SK-N-SH (cell line): ENCODE data around the gene TJAP1. TPM values are rescaled to one million over a fixed set of nuclear protein-coding genes. Genes with fewer than 3 reads are reported as not detected.

Experiments
- CTCF ChIA-PET: fragments of 300-600, 350-600 bp; formaldehyde crosslinking; extraction: SDS; loops from one replicate; lab custom pipeline; 2021; lab: Yijun Ruan, JAX
- POLR2A ChIA-PET: fragments of 350-600 bp; sonication (Branson Sonifier 250); formaldehyde crosslinking; extraction: SDS; loops from one replicate; lab custom pipeline; 2020; ENCODE audit warnings: antibody characterized with exemption, inconsistent platforms; lab: Yijun Ruan, JAX
- DNase-seq: peaks from one replicate; pipeline ENCODE4 v3.0.0; 2012
- H2AFZ ChIP-seq: fragments of 200-600 bp; sonication (generic); 2 replicates; pipeline ENCODE4 v1.8.1; 2016; ENCODE audit warnings: antibody characterized with exemption, mild to moderate bottlenecking, low read depth
- H3F3A ChIP-seq: fragments of 200-600 bp; sonication (generic); replicated peaks from 2 replicates; pipeline ENCODE3; 2016; ENCODE audit warnings: antibody characterized with exemption, mild to moderate bottlenecking; ENCODE audit not compliant: insufficient read depth
- H3K27ac ChIP-seq, 2 experiments: fragments of 200-500 bp in 1 of 2; fragments of 200-600 bp in 1 of 2; sonication (Bioruptor generic) in 1 of 2; sonication (generic), shearing (Covaris generic) in 1 of 2; 2 replicates each; pipeline versions ENCODE4 v1.5.1 to v1.6.1; 2014 to 2016; ENCODE audit warnings: low read depth in 2 of 2, inconsistent platforms in 1 of 2, low read length in 1 of 2, mild to moderate bottlenecking in 1 of 2, mixed read lengths in 1 of 2
- H3K27me3 ChIP-seq: fragments of 200-600 bp; sonication (generic), shearing (Covaris generic); 2 replicates; pipeline ENCODE4 v1.6.1; 2016; ENCODE audit warnings: mixed run types; ENCODE audit not compliant: insufficient read depth
- H3K36me3 ChIP-seq, 2 experiments: fragments of 200-500 bp in 1 of 2; fragments of 200-600 bp in 1 of 2; sonication (Bioruptor generic) in 1 of 2; sonication (generic) in 1 of 2; replicated peaks in 1 of 2; 2 replicates each; pipeline versions ENCODE3 to v1.5.1; 2014 to 2016; ENCODE audit warnings: low read length in 1 of 2, mild to moderate bottlenecking in 1 of 2; ENCODE audit not compliant: insufficient read depth in 2 of 2, control insufficient read depth in 1 of 2
- H3K4me1 ChIP-seq, 2 experiments: fragments of 200-500 bp in 1 of 2; fragments of 200-600 bp in 1 of 2; sonication (Bioruptor generic) in 1 of 2; sonication (generic), shearing (Covaris generic) in 1 of 2; 2 replicates each; pipeline versions ENCODE4 v1.5.1 to v1.6.1; 2014 to 2016; ENCODE audit warnings: low read depth in 1 of 2, low read length in 1 of 2, mixed run types in 1 of 2; ENCODE audit not compliant: insufficient read depth in 2 of 2, control insufficient read depth in 1 of 2
- H3K4me2 ChIP-seq: fragments of 200-600 bp; sonication (generic), shearing (Covaris generic); 2 replicates; pipeline ENCODE4 v1.6.1; 2017; ENCODE audit warnings: mixed run types
- H3K4me3 ChIP-seq, 2 experiments: fragments of 200-500 bp in 1 of 2; fragments of 200-600 bp in 1 of 2; sonication (Bioruptor generic) in 1 of 2; sonication (generic), shearing (Covaris generic) in 1 of 2; 2 replicates each; pipeline versions ENCODE4 v1.5.1 to v1.8.1; 2014 to 2016; ENCODE audit warnings: low read depth in 2 of 2, inconsistent platforms in 1 of 2, low read length in 1 of 2, mild to moderate bottlenecking in 1 of 2, mixed read lengths in 1 of 2, moderate library complexity in 1 of 2
- H3K79me2 ChIP-seq: fragments of 200-600 bp; sonication (generic); 2 replicates; pipeline ENCODE4 v1.8.1; 2017; ENCODE audit warnings: mild to moderate bottlenecking; ENCODE audit not compliant: insufficient read depth
- H3K9ac ChIP-seq: fragments of 200-600 bp; sonication (generic); 2 replicates; pipeline ENCODE4 v1.6.1; 2017; ENCODE audit warnings: mixed run types
- H3K9me2 ChIP-seq: fragments of 200-600 bp; sonication (generic); 2 replicates; pipeline ENCODE4 v1.6.1; 2017; ENCODE audit warnings: mixed run types
- H3K9me3 ChIP-seq: fragments of 200-600 bp; sonication (generic); 2 replicates; pipeline ENCODE4 v1.6.1; 2017; ENCODE audit warnings: mixed run types, mild to moderate bottlenecking, moderate library complexity
- H4K20me1 ChIP-seq: fragments of 200-600 bp; sonication (generic); 2 replicates; pipeline ENCODE4 v1.6.1; 2017; ENCODE audit warnings: mild to moderate bottlenecking, mixed run types; ENCODE audit not compliant: insufficient read depth
- ELF1 ChIP-seq: IDR thresholded peaks from 2 replicates; pipeline ENCODE4 v1.4.0; 2012
- EP300 ChIP-seq, 2 experiments: IDR thresholded peaks; 2 replicates each; pipeline versions ENCODE4 v1.4.0 to v1.6.1; 2012; ENCODE audit warnings: borderline replicate concordance in 1 of 2, low read depth in 1 of 2, low read length in 1 of 2
- FOXJ3 ChIP-seq: sonication (generic); formaldehyde crosslinking; IDR thresholded peaks from 2 replicates; pipeline ENCODE4 v1.5.1; 2020; ENCODE audit warnings: mild to moderate bottlenecking, missing genetic modification reagents
- FOXM1 ChIP-seq: IDR thresholded peaks from 2 replicates; pipeline ENCODE4 v1.4.0; 2012; ENCODE audit warnings: low read depth, mild to moderate bottlenecking
- GABPA ChIP-seq: IDR thresholded peaks from 2 replicates; pipeline ENCODE4 v1.4.0; 2012; ENCODE audit warnings: low read depth, mild to moderate bottlenecking
- MAX ChIP-seq: IDR thresholded peaks from 2 replicates; pipeline ENCODE4 v1.4.0; 2012; ENCODE audit warnings: low read depth
- MEF2A ChIP-seq: IDR thresholded peaks from 2 replicates; pipeline ENCODE4 v1.4.0; 2012; ENCODE audit warnings: low read depth, borderline replicate concordance
- MXI1 ChIP-seq: IDR thresholded peaks from 2 replicates; pipeline ENCODE4 v1.6.1; 2012; ENCODE audit warnings: mild to moderate bottlenecking, low read depth, low read length, improper control_type of control experiment
- NRF1 ChIP-seq: IDR thresholded peaks from 2 replicates; pipeline ENCODE4 v1.6.1; 2012; ENCODE audit warnings: low read depth, mild to moderate bottlenecking, low read length
- RAD21 ChIP-seq: IDR thresholded peaks from 2 replicates; pipeline ENCODE4 v1.6.1; 2012; ENCODE audit warnings: mild to moderate bottlenecking, low read length
- SIN3A ChIP-seq: IDR thresholded peaks from 2 replicates; pipeline ENCODE4 v1.6.1; 2012; ENCODE audit warnings: low read depth, mild to moderate bottlenecking, low read length, moderate library complexity, borderline replicate concordance
- SMC3 ChIP-seq: IDR thresholded peaks from 2 replicates; pipeline ENCODE4 v1.6.1; 2012; ENCODE audit warnings: low read depth, low read length, improper control_type of control experiment
- TAF1 ChIP-seq: IDR thresholded peaks from 2 replicates; pipeline ENCODE4 v1.6.1; 2012; ENCODE audit warnings: low read depth, mild to moderate bottlenecking, low read length, moderate library complexity, borderline replicate concordance
- TCF12 ChIP-seq: IDR thresholded peaks from 2 replicates; pipeline ENCODE4 v1.4.0; 2012
- WGBS: methylation state at CpG from one replicate; pipeline ENCODE4 v1.1.6; 2017; ENCODE audit warnings: low lambda C conversion rate; 5-methylcytosine and 5-hydroxymethylcytosine counted together
- polyA plus RNA-seq, 3 experiments: library from polyadenylated mRNA; depleted of rRNA; stranded (reverse); fragments of >200 nt; gene quantifications; 2 replicates each; pipeline ENCODE4 v1.2.3, GENCODE V29; 2012
- TF ChIP-seq, protein P1 (sequence below): IDR thresholded peaks from 2 replicates; pipeline ENCODE4 v1.4.0; 2012; ENCODE audit warnings: low read depth, borderline replicate concordance
- TF ChIP-seq, protein P2 (sequence below): fragments of 150-350 bp; IDR thresholded peaks from 2 replicates; pipeline ENCODE4 v1.6.1; 2016; ENCODE audit warnings: mild to moderate bottlenecking, low read depth, low read length

The TJAP1 gene
- polyA plus RNA-seq, 1 of the 3 experiments (the other 2 are of a cell fraction): 39.5 TPM

GRCh38 chr6:43434001-43434840 lies 43.1 kb upstream of the TJAP1 start:
- no peak for DNase-seq
- ChIA-PET CTCF (interaction anchor here (0.7 to 2.6 kb wide), 6 partner anchors 19 to 73 kb away, joined by 3 to 12 read pairs (median 4); partner anchors contain the start of gene DLK2), POLR2A (interaction anchor here (0.9 to 1.3 kb wide), 4 partner anchors 10 to 73 kb away, joined by 3 read pairs; partner anchors contain the start of gene DLK2)
- Histone ChIP-seq H3K27ac (no peak overlapping the region), H2AFZ (no peak overlapping the region), H4K20me1 (no peaks in the 10 kb centered on the region), H3K9me2 (no peaks in the 10 kb centered on the region), H3K4me1 (peaks cover 0 to 14% of the 10 kb centered on the region in 2 experiments; a peak in 1 of 4 replicates), H3K4me2 (no peak overlapping the region), H3F3A (no peaks in the 10 kb centered on the region), H3K79me2 (peaks cover 23% of the 10 kb centered on the region), H3K9me3 (no peaks in the 10 kb centered on the region), H3K4me3 (no peak overlapping the region), H3K27me3 (no peaks in the 10 kb centered on the region), H3K9ac (no peak overlapping the region), H3K36me3 (peaks cover 7 to 32% of the 10 kb centered on the region in 2 experiments)
- TF ChIP-seq FOXM1: no peak
- TF ChIP-seq GABPA: no peak
- TF ChIP-seq MEF2A: no peak
- no peak for TF ChIP-seq MAX
- TF ChIP-seq TAF1: no peak
- TF ChIP-seq MXI1: no peak
- TF ChIP-seq EP300 (IDR thresholded peaks at IDR 0.05; ENCODE audit: borderline replicate concordance in 1 of 2, low read depth in 1 of 2, low read length in 1 of 2): no peak
- TF ChIP-seq SMC3: no peak
- no peak for TF ChIP-seq FOXJ3 (CRISPR knock-in tag)
- no peak for TF ChIP-seq NRF1
- no peak for TF ChIP-seq RAD21
- TF ChIP-seq, protein P1, sequence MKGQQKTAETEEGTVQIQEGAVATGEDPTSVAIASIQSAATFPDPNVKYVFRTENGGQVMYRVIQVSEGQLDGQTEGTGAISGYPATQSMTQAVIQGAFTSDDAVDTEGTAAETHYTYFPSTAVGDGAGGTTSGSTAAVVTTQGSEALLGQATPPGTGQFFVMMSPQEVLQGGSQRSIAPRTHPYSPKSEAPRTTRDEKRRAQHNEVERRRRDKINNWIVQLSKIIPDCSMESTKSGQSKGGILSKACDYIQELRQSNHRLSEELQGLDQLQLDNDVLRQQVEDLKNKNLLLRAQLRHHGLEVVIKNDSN: no peak
- TF ChIP-seq, protein P2, sequence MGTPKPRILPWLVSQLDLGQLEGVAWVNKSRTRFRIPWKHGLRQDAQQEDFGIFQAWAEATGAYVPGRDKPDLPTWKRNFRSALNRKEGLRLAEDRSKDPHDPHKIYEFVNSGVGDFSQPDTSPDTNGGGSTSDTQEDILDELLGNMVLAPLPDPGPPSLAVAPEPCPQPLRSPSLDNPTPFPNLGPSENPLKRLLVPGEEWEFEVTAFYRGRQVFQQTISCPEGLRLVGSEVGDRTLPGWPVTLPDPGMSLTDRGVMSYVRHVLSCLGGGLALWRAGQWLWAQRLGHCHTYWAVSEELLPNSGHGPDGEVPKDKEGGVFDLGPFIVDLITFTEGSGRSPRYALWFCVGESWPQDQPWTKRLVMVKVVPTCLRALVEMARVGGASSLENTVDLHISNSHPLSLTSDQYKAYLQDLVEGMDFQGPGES: no peak
- TF ChIP-seq ELF1: no peak
- no peak for TF ChIP-seq TCF12
- no peak for TF ChIP-seq SIN3A
- WGBS: 93% methylated on average over 8 of the region's 15 CpGs
